Measurements from ENCODE around the gene BMERB1. TPM values are rescaled to one million over a fixed set of nuclear protein-coding genes. Genes with fewer than 3 reads are reported as not detected.
"Not testable (repeated sequence)": the region's sequence is repeated elsewhere in the genome, so short reads cannot be mapped to it uniquely, and the experiment has no call there.

BMERB1 gene
- total and polyA plus RNA-seq, 4 donors = 5.6 to 33.3 (median 9.0) TPM

GRCh38 chr16:15573896-15574613 is 139.7 kb downstream of the BMERB1 start:
- not testable (repeated sequence) for H3K9ac ChIP-seq (ENCODE audit: low read depth in 1 of 2, low read length in 2 of 2); H3K36me3 ChIP-seq (ENCODE audit: control insufficient read depth in 4 of 4, insufficient read depth in 3 of 4, low read depth in 1 of 4, low read length in 3 of 4); H3K4me3 ChIP-seq (ENCODE audit: low read depth in 1 of 3, low read length in 3 of 3); DNase-seq (ENCODE audit: low spot score); H3K9me3 ChIP-seq (ENCODE audit: control insufficient read depth in 4 of 4, low read length in 3 of 4); H3K27ac ChIP-seq (ENCODE audit: low read depth in 1 of 2, low read length in 2 of 2); H3K27me3 ChIP-seq (ENCODE audit: control insufficient read depth in 4 of 4, insufficient read depth in 4 of 4, low read length in 3 of 4)
- H3K4me1 ChIP-seq (ENCODE audit: control insufficient read depth in 4 of 4, insufficient read depth in 4 of 4, low read length in 3 of 4) = peaks cover 4 to 48% (median 28%) of the 10 kb centered on the region in 4 donors
- 95% methylated on average over 11 of the region's 11 CpGs for WGBS

GRCh38 chr16:15574614-15574948 is 140.2 kb downstream of the BMERB1 start:
- H3K27me3 ChIP-seq (ENCODE audit: control insufficient read depth in 4 of 4, insufficient read depth in 4 of 4, low read length in 3 of 4) = no peaks in the 10 kb centered on the region
- 96% methylated on average over 10 of the region's 10 CpGs for WGBS
- H3K27ac ChIP-seq (ENCODE audit: low read depth in 1 of 2, low read length in 2 of 2) = no peak overlapping the region
- no peak for DNase-seq (ENCODE audit: low spot score)
- no peaks in the 10 kb centered on the region for H3K36me3 ChIP-seq (ENCODE audit: control insufficient read depth in 4 of 4, insufficient read depth in 3 of 4, low read depth in 1 of 4, low read length in 3 of 4)
- no peak overlapping the region for H3K9ac ChIP-seq (ENCODE audit: low read depth in 1 of 2, low read length in 2 of 2)
- H3K9me3 ChIP-seq (ENCODE audit: control insufficient read depth in 4 of 4, low read length in 3 of 4) = no peaks in the 10 kb centered on the region
- no peak overlapping the region for H3K4me3 ChIP-seq (ENCODE audit: low read depth in 1 of 3, low read length in 3 of 3)
- TF ChIP-seq HNF4A (conservative IDR thresholded peaks at IDR 0.05) (no peak), YY1 (IDR thresholded peaks at IDR 0.05) (no peak), FOXA2 (IDR thresholded peaks at IDR 0.05) (no peak), FOXA1 (IDR thresholded peaks at IDR 0.05) (no peak), REST (IDR thresholded peaks at IDR 0.05) (no peak)
- TF ChIP-seq, protein P1, sequence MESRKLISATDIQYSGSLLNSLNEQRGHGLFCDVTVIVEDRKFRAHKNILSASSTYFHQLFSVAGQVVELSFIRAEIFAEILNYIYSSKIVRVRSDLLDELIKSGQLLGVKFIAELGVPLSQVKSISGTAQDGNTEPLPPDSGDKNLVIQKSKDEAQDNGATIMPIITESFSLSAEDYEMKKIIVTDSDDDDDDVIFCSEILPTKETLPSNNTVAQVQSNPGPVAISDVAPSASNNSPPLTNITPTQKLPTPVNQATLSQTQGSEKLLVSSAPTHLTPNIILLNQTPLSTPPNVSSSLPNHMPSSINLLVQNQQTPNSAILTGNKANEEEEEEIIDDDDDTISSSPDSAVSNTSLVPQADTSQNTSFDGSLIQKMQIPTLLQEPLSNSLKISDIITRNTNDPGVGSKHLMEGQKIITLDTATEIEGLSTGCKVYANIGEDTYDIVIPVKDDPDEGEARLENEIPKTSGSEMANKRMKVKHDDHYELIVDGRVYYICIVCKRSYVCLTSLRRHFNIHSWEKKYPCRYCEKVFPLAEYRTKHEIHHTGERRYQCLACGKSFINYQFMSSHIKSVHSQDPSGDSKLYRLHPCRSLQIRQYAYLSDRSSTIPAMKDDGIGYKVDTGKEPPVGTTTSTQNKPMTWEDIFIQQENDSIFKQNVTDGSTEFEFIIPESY (IDR thresholded peaks at IDR 0.05) = no peak
- TF ChIP-seq, protein P2, sequence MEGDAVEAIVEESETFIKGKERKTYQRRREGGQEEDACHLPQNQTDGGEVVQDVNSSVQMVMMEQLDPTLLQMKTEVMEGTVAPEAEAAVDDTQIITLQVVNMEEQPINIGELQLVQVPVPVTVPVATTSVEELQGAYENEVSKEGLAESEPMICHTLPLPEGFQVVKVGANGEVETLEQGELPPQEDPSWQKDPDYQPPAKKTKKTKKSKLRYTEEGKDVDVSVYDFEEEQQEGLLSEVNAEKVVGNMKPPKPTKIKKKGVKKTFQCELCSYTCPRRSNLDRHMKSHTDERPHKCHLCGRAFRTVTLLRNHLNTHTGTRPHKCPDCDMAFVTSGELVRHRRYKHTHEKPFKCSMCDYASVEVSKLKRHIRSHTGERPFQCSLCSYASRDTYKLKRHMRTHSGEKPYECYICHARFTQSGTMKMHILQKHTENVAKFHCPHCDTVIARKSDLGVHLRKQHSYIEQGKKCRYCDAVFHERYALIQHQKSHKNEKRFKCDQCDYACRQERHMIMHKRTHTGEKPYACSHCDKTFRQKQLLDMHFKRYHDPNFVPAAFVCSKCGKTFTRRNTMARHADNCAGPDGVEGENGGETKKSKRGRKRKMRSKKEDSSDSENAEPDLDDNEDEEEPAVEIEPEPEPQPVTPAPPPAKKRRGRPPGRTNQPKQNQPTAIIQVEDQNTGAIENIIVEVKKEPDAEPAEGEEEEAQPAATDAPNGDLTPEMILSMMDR (IDR thresholded peaks at IDR 0.05; ENCODE audit: low read depth, low read length, missing input control) = no peak
- H3K4me1 ChIP-seq (ENCODE audit: control insufficient read depth in 4 of 4, insufficient read depth in 4 of 4, low read length in 3 of 4) = peaks cover 4 to 48% (median 28%) of the 10 kb centered on the region in 4 donors

- DNase-seq (ENCODE audit: low spot score) = no peak
- no peaks in the 10 kb centered on the region for H3K36me3 ChIP-seq (ENCODE audit: control insufficient read depth in 4 of 4, insufficient read depth in 3 of 4, low read depth in 1 of 4, low read length in 3 of 4)
- H3K4me1 ChIP-seq (ENCODE audit: control insufficient read depth in 4 of 4, insufficient read depth in 4 of 4, low read length in 3 of 4) = peaks cover 4 to 48% (median 28%) of the 10 kb centered on the region in 4 donors
- H3K27ac ChIP-seq (ENCODE audit: low read depth in 1 of 2, low read length in 2 of 2) = peak overlapping the region; percentile 87 to 88
- 84% methylated on average over 4 of the region's 4 CpGs for WGBS
- H3K9me3 ChIP-seq (ENCODE audit: control insufficient read depth in 4 of 4, low read length in 3 of 4) = no peaks in the 10 kb centered on the region
- no peaks in the 10 kb centered on the region for H3K27me3 ChIP-seq (ENCODE audit: control insufficient read depth in 4 of 4, insufficient read depth in 4 of 4, low read length in 3 of 4)
- no peak overlapping the region for H3K9ac ChIP-seq (ENCODE audit: low read depth in 1 of 2, low read length in 2 of 2)
- no peak overlapping the region for H3K4me3 ChIP-seq (ENCODE audit: low read depth in 1 of 3, low read length in 3 of 3)
- TF ChIP-seq JUND (IDR thresholded peaks at IDR 0.05) = no peak
- no peak for TF ChIP-seq HNF4A (conservative IDR thresholded peaks at IDR 0.05)
- TF ChIP-seq EGR1 (IDR thresholded peaks at IDR 0.05; ENCODE audit: low read depth in 2 of 2) = no peak
- no peak for TF ChIP-seq YY1 (IDR thresholded peaks at IDR 0.05)
- no peak for TF ChIP-seq HNF4G (IDR thresholded peaks at IDR 0.05)
- TF ChIP-seq, protein P3, sequence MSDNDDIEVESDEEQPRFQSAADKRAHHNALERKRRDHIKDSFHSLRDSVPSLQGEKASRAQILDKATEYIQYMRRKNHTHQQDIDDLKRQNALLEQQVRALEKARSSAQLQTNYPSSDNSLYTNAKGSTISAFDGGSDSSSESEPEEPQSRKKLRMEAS (IDR thresholded peaks at IDR 0.05) = no peak
- TF ChIP-seq, protein P4, sequence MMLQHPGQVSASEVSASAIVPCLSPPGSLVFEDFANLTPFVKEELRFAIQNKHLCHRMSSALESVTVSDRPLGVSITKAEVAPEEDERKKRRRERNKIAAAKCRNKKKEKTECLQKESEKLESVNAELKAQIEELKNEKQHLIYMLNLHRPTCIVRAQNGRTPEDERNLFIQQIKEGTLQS (IDR thresholded peaks at IDR 0.05) = no peak
These were observed 141.1 kb downstream of the BMERB1 start for GRCh38 chr16:15575293-15576049.
